Uterus (tissue), 4 donors: ENCODE data around the gene EEFSEC. TPM values are rescaled to one million over a fixed set of nuclear protein-coding genes. Genes with fewer than 3 reads are reported as not detected.

Experiments used
- DNase-seq, 2 donors: peaks; one replicate each; pipeline ENCODE4 v3.0.0-alpha.2; 2019 to 2020
- H3K27ac ChIP-seq, 2 donors: fragments of 200-600 bp; sonication (generic); 1 replicate in 1 of 2; 2 replicates in 1 of 2; pipeline ENCODE4 v1.5.1; 2016 to 2018
- H3K27me3 ChIP-seq, 2 donors: fragments of 200-600 bp; sonication (generic); one replicate each; pipeline ENCODE4 v1.5.1; 2018 to 2019; ENCODE audit warnings: control low read depth in 1 of 2
- H3K36me3 ChIP-seq, 2 donors: fragments of 200-600 bp; sonication (generic); one replicate each; pipeline ENCODE4 v1.5.1; 2019; ENCODE audit warnings: control low read depth in 1 of 2
- H3K4me1 ChIP-seq, 2 donors: fragments of 200-600 bp; sonication (generic); one replicate each; pipeline ENCODE4 v1.5.1; 2018 to 2019; ENCODE audit warnings: control low read depth in 1 of 2
- H3K4me3 ChIP-seq, 2 donors: fragments of 200-600 bp; sonication (generic); 1 replicate in 1 of 2; 2 replicates in 1 of 2; pipeline ENCODE4 v1.5.1; 2018 to 2019; ENCODE audit warnings: mild to moderate bottlenecking in 1 of 2
- H3K9me3 ChIP-seq, 2 donors: fragments of 200-600 bp; sonication (generic); one replicate each; pipeline ENCODE4 v1.5.1; 2019; ENCODE audit warnings: control low read depth in 1 of 2
- CTCF ChIP-seq, 4 experiments: fragments of 200-600 bp in 2 of 4; fragments of 450-650 bp in 2 of 4; sonication (generic) in 2 of 4; IDR thresholded peaks; one replicate each; pipeline ENCODE4 v1.5.1; 2016 to 2019; ENCODE audit warnings: antibody characterized with exemption in 4 of 4, mild to moderate bottlenecking in 2 of 4, moderate library complexity in 1 of 4
- POLR2A ChIP-seq, 2 donors: fragments of 450-650 bp; IDR thresholded peaks; one replicate each; pipeline ENCODE4 v1.6.1; 2016; ENCODE audit warnings: antibody characterized with exemption in 2 of 2, mild to moderate bottlenecking in 1 of 2, moderate library complexity in 1 of 2
- intact Hi-C: fragments of 100-400 bp; cut with DNase I; formaldehyde crosslinking; loops from one replicate; pipeline ENCODE4 v1.15.1; 2023; ENCODE audit warnings: low total_unique reads
- total RNA-seq, 4 donors: library from RNA; depleted of rRNA in 3 of 4; stranded (reverse); fragments of >200 nt in 3 of 4; gene quantifications; one replicate each; pipeline versions ENCODE4 v1.1.0 to v1.2.4, GENCODE V29; 2014 to 2023
- donor health status: DM: yes; HTN: yes; CAD: no.

The EEFSEC gene
- total RNA-seq, 4 donors from 2014 or later: 2.9 to 20.0 (median 12.5) TPM

DNA sequence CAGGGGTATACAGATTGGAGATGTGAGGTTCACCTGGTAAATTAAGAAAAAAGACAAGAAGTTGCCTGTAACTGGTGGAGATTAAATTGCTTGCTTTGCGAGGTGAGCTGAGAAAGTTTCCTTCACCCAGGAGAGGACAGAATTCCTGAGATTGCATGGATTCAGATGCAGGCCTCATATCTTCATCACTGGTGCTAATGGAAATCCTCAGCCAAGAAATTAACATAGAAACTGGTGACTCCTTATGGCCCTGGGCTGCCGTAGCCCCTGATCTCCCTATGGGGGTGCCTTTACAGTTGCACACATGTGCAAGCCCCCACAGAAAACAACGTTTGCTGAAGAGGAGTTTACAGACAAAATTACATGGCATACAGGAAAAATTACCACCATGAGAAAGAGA, 68.0 kb downstream of the EEFSEC start:
- no peak overlapping the region for H3K4me3 ChIP-seq
- no peak for DNase-seq
- no peaks in the 10 kb centered on the region for H3K27me3 ChIP-seq
- TF ChIP-seq POLR2A (IDR thresholded peaks at IDR 0.05) (no peak), CTCF (IDR thresholded peaks at IDR 0.05) (no peak)
- no peaks in the 10 kb centered on the region for H3K4me1 ChIP-seq
- H3K36me3 ChIP-seq: no peaks in the 10 kb centered on the region
- peaks cover 0 to 7% of the 10 kb centered on the region in 2 donors for H3K9me3 ChIP-seq
- intact Hi-C loops: no loop called here
- no peak overlapping the region for H3K27ac ChIP-seq

- no peak for DNase-seq
- Histone ChIP-seq H3K4me3 (no peak overlapping the region), H3K4me1 (no peaks in the 10 kb centered on the region), H3K36me3 (no peaks in the 10 kb centered on the region), H3K9me3 (peaks cover 0 to 7% of the 10 kb centered on the region in 2 donors), H3K27ac (no peak overlapping the region), H3K27me3 (no peaks in the 10 kb centered on the region)
- intact Hi-C loops: no loop called here
- TF ChIP-seq POLR2A (IDR thresholded peaks at IDR 0.05) (no peak), CTCF (IDR thresholded peaks at IDR 0.05) (no peak)
Measured at GRCh38 chr3:128222796-128223385, 69.6 kb downstream of the EEFSEC start.

GRCh38 chr3:128226186-128226725, 73.0 kb downstream of the EEFSEC start:
- DNase-seq: no peak
- TF ChIP-seq CTCF (IDR thresholded peaks at IDR 0.05): no peak
- TF ChIP-seq POLR2A (IDR thresholded peaks at IDR 0.05): no peak
- intact Hi-C loops: no loop called here

GRCh38 chr3:128226795-128227395, 73.6 kb downstream of the EEFSEC start:
- H3K9me3 ChIP-seq: peaks cover 0 to 7% of the 10 kb centered on the region in 2 donors
- H3K4me1 ChIP-seq: no peaks in the 10 kb centered on the region
- TF ChIP-seq CTCF (IDR thresholded peaks at IDR 0.05) (peak; percentile 36 to 65 (median 48)), POLR2A (IDR thresholded peaks at IDR 0.05) (no peak)
- no peaks in the 10 kb centered on the region for H3K27me3 ChIP-seq
- DNase-seq: peak in 1 of 2 donors; percentile 35
- intact Hi-C loops: no loop called here
- H3K4me3 ChIP-seq: no peak overlapping the region
- no peaks in the 10 kb centered on the region for H3K36me3 ChIP-seq
- H3K27ac ChIP-seq: no peak overlapping the region

More at GRCh38 chr3:128226186-128226725, 73.0 kb downstream of the EEFSEC start:
- no peak overlapping the region for H3K4me3 ChIP-seq
- no peaks in the 10 kb centered on the region for H3K4me1 ChIP-seq
- H3K9me3 ChIP-seq: peaks cover 0 to 7% of the 10 kb centered on the region in 2 donors
- H3K36me3 ChIP-seq: no peaks in the 10 kb centered on the region
- no peak overlapping the region for H3K27ac ChIP-seq
- H3K27me3 ChIP-seq: no peaks in the 10 kb centered on the region

GRCh38 chr3:128227507-128227906, 74.2 kb downstream of the EEFSEC start:
- intact Hi-C loops: no loop called here
- no peak overlapping the region for H3K4me3 ChIP-seq

More at GRCh38 chr3:128227507-128227906, 74.2 kb downstream of the EEFSEC start:
- no peak overlapping the region for H3K27ac ChIP-seq
- no peaks in the 10 kb centered on the region for H3K4me1 ChIP-seq
- peaks cover 0 to 7% of the 10 kb centered on the region in 2 donors for H3K9me3 ChIP-seq
- H3K27me3 ChIP-seq: no peaks in the 10 kb centered on the region
- TF ChIP-seq POLR2A (IDR thresholded peaks at IDR 0.05): no peak
- no peak for TF ChIP-seq CTCF (IDR thresholded peaks at IDR 0.05)
- DNase-seq: no peak
- no peaks in the 10 kb centered on the region for H3K36me3 ChIP-seq
